Measurements from ENCODE around the gene SHC3.

SHC3 gene

GRCh38 chr9:89044104-89044503 is 134.5 kb downstream of the SHC3 start:
- in situ Hi-C loops (cut with HindIII; ENCODE audit: low sequenced_read_pairs): no loop called here
- no peak for DNase-seq (ENCODE audit: low read depth)
- no peak overlapping the region for H3K4me3 ChIP-seq (ENCODE audit: low read depth, low read length)
- TF ChIP-seq, protein P1, sequence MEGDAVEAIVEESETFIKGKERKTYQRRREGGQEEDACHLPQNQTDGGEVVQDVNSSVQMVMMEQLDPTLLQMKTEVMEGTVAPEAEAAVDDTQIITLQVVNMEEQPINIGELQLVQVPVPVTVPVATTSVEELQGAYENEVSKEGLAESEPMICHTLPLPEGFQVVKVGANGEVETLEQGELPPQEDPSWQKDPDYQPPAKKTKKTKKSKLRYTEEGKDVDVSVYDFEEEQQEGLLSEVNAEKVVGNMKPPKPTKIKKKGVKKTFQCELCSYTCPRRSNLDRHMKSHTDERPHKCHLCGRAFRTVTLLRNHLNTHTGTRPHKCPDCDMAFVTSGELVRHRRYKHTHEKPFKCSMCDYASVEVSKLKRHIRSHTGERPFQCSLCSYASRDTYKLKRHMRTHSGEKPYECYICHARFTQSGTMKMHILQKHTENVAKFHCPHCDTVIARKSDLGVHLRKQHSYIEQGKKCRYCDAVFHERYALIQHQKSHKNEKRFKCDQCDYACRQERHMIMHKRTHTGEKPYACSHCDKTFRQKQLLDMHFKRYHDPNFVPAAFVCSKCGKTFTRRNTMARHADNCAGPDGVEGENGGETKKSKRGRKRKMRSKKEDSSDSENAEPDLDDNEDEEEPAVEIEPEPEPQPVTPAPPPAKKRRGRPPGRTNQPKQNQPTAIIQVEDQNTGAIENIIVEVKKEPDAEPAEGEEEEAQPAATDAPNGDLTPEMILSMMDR (IDR thresholded peaks at IDR 0.05; ENCODE audit: low read depth, low read length, missing control alignments): no peak

GRCh38 chr9:89042984-89043383 is 135.6 kb downstream of the SHC3 start:
- no peak overlapping the region for H3K4me3 ChIP-seq (ENCODE audit: low read depth, low read length)
- in situ Hi-C loops (cut with HindIII; ENCODE audit: low sequenced_read_pairs): no loop called here
- TF ChIP-seq, protein P1 (IDR thresholded peaks at IDR 0.05; ENCODE audit: low read depth, low read length, missing control alignments): no peak
- no peak for DNase-seq (ENCODE audit: low read depth)

DNA sequence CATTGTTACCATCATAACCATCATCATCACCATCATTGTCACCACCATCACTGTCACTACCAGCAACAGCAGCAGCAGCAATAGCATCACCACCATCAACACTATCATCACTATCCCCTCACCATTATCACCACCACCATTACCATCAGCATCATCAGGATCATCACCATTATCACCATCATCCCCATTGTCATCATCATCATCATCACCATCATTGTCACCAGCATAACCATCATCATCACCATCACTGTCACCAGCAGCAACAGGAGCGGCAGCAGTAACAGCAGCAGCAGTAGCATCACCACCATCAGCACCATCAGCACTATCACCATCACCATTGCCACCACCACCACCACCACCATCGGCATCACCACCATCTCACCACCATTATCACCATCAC is 139.0 kb downstream of the SHC3 start:
- no peak overlapping the region for H3K4me3 ChIP-seq (ENCODE audit: low read depth, low read length)
- in situ Hi-C loops (cut with HindIII; ENCODE audit: low sequenced_read_pairs): no loop called here
- TF ChIP-seq, protein P1 (IDR thresholded peaks at IDR 0.05; ENCODE audit: low read depth, low read length, missing control alignments): no peak
- no peak for DNase-seq (ENCODE audit: low read depth)

GRCh38 chr9:89039104-89039465 is 139.5 kb downstream of the SHC3 start:
- no peak overlapping the region for H3K4me3 ChIP-seq (ENCODE audit: low read depth, low read length)
- in situ Hi-C loops (cut with HindIII; ENCODE audit: low sequenced_read_pairs): no loop called here
- DNase-seq (ENCODE audit: low read depth): no peak
- TF ChIP-seq, protein P1 (IDR thresholded peaks at IDR 0.05; ENCODE audit: low read depth, low read length, missing control alignments): no peak

- TF ChIP-seq, protein P1 (IDR thresholded peaks at IDR 0.05; ENCODE audit: low read depth, low read length, missing control alignments): no peak
- no peak overlapping the region for H3K4me3 ChIP-seq (ENCODE audit: low read depth, low read length)
- peak; percentile 90 for DNase-seq (ENCODE audit: low read depth)
- in situ Hi-C loops (cut with HindIII; ENCODE audit: low sequenced_read_pairs): no loop called here
Observed at GRCh38 chr9:89038382-89039103, 140.1 kb downstream of the SHC3 start.

- no peak for DNase-seq (ENCODE audit: low read depth)
- TF ChIP-seq, protein P1 (IDR thresholded peaks at IDR 0.05; ENCODE audit: low read depth, low read length, missing control alignments): no peak
- in situ Hi-C loops (cut with HindIII; ENCODE audit: low sequenced_read_pairs): no loop called here
Observed at GRCh38 chr9:89037891-89038290, 140.7 kb downstream of the SHC3 start.

More at GRCh38 chr9:89037891-89038290, 140.7 kb downstream of the SHC3 start:
- no peak overlapping the region for H3K4me3 ChIP-seq (ENCODE audit: low read depth, low read length)

Measured in astrocyte of the cerebellum (primary cell).